Adrenal gland (tissue), 12 donors: ENCODE results near the gene HOTAIR. TPM values are rescaled to one million over a fixed set of nuclear protein-coding genes. Genes with fewer than 3 reads are reported as not detected.

Experiments
- DNase-seq, 7 donors: peaks; one replicate each; pipeline ENCODE4 v3.0.0-alpha.2; 2019 to 2020
- H3K27ac ChIP-seq, 5 donors: fragments of 200-600 bp; sonication (generic) in 4 of 5; 1 replicate in 3 of 5; 2 replicates in 2 of 5; pipeline versions ENCODE4 v1.5.1 to v1.8.0; 2016 to 2020; ENCODE audit warnings: mild to moderate bottlenecking in 1 of 5
- H3K27me3 ChIP-seq: fragments of 200-600 bp; 2 replicates; pipeline ENCODE4 v1.8.0; 2021
- H3K36me3 ChIP-seq, 2 donors: fragments of 200-600 bp; replicated peaks in 1 of 2; 1 replicate in 1 of 2; 2 replicates in 1 of 2; pipeline versions ENCODE4 v1.5.1 to v1.8.0; 2018 to 2022
- H3K4me1 ChIP-seq, 2 donors: fragments of 200-600 bp; replicated peaks in 1 of 2; 1 replicate in 1 of 2; 2 replicates in 1 of 2; pipeline versions ENCODE4 v1.5.1 to v1.8.0; 2018 to 2021
- H3K4me3 ChIP-seq, 4 donors: fragments of 200-600 bp; sonication (generic) in 3 of 4; one replicate each; pipeline ENCODE4 v1.5.1; 2016 to 2018
- H3K9me3 ChIP-seq, 3 donors: fragments of 200-600 bp; sonication (generic) in 1 of 3; replicated peaks in 1 of 3; 1 replicate in 2 of 3; 2 replicates in 1 of 3; pipeline versions ENCODE4 v1.5.1 to v1.8.0; 2016 to 2021
- CTCF ChIP-seq, 6 experiments: fragments of 450-650 bp in 4 of 6; fragments of 200-600 bp in 2 of 6; sonication (generic) in 1 of 6; IDR thresholded peaks; 1 replicate in 5 of 6; 2 replicates in 1 of 6; pipeline versions ENCODE4 v1.5.1 to v1.8.0; 2016 to 2021; ENCODE audit warnings: antibody characterized with exemption in 6 of 6, mild to moderate bottlenecking in 2 of 6, moderate library complexity in 1 of 6
- POLR2A ChIP-seq, 2 donors: fragments of 450-650 bp; IDR thresholded peaks; one replicate each; pipeline ENCODE4 v1.6.1; 2017; ENCODE audit warnings: antibody characterized with exemption in 2 of 2, mild to moderate bottlenecking in 2 of 2, moderate library complexity in 1 of 2
- WGBS, 4 donors: extraction: QIAGEN DNeasy Blood & Tissue Kit in 2 of 4; methylation state at CpG; one replicate each; pipeline versions ENCODE4 v1.1.5 to v1.1.7; 2013 to 2017; 5-methylcytosine and 5-hydroxymethylcytosine counted together
- intact Hi-C, 2 donors: fragments of 100-400 bp; cut with DNase I; formaldehyde crosslinking; loops; one replicate each; pipeline versions ENCODE4 v1.14.1 to v1.15.0; 2022 to 2023
- polyA plus RNA-seq, 3 donors: library from polyadenylated mRNA; stranded (reverse); fragments of 200-250 nt in 2 of 3; fragments of 350-450 nt in 1 of 3; fragmentation: Illumina TruSeq in 1 of 3; extraction: RNeasy Lipid Tissue Mini Kit (QIAGEN cat#74804) in 1 of 3; gene quantifications; one replicate each; pipeline ENCODE4 v1.2.3, GENCODE V29; 2013 to 2014
- total RNA-seq, 9 donors: library from RNA; depleted of rRNA in 4 of 9; stranded (reverse); fragments of >200 nt in 4 of 9; fragments of 120-200 nt in 1 of 9; fragmentation: NEBNext Ultra II Directional in 1 of 9; extraction: Animal tissue kit (Norgen Biotek cat#: 25700) in 1 of 9; gene quantifications; one replicate each; pipeline versions ENCODE4 v1.1.0 to v1.2.4, GENCODE V29; 2013 to 2023
- donor health status: healthy with polysubstance abuse.
- donor health status: Bipolar disorder and iron deficiency.
- donor health status: DM: yes; HTN: yes; CAD: no.
- donor health status: DM: no; HTN: no; CAD: no.
- donor health status: DM: no; HTN: no; CAD: no.
- donor health status: DM: yes; HTN: yes; CAD: no.

HOTAIR gene
- total and polyA plus RNA-seq, 12 donors: not detected

GRCh38 chr12:53939141-53940108 lies 35.3 kb downstream of the HOTAIR start:
- intact Hi-C loops: no loop called here
- Histone ChIP-seq H3K4me1 (no peaks in the 10 kb centered on the region), H3K36me3 (no peaks in the 10 kb centered on the region), H3K9me3 (no peaks in the 10 kb centered on the region), H3K4me3 (no peak overlapping the region), H3K27me3 (peaks cover 100% of the 10 kb centered on the region), H3K27ac (no peak overlapping the region)
- WGBS, 4 donors: 3 to 9% (median 5%) methylated on average over 7 to 91 of the region's 91 CpGs
- peak in 2 of 7 donors; percentile 7 to 20 for DNase-seq
- no peak for TF ChIP-seq CTCF (IDR thresholded peaks at IDR 0.05)
- TF ChIP-seq POLR2A (IDR thresholded peaks at IDR 0.05): no peak

DNA sequence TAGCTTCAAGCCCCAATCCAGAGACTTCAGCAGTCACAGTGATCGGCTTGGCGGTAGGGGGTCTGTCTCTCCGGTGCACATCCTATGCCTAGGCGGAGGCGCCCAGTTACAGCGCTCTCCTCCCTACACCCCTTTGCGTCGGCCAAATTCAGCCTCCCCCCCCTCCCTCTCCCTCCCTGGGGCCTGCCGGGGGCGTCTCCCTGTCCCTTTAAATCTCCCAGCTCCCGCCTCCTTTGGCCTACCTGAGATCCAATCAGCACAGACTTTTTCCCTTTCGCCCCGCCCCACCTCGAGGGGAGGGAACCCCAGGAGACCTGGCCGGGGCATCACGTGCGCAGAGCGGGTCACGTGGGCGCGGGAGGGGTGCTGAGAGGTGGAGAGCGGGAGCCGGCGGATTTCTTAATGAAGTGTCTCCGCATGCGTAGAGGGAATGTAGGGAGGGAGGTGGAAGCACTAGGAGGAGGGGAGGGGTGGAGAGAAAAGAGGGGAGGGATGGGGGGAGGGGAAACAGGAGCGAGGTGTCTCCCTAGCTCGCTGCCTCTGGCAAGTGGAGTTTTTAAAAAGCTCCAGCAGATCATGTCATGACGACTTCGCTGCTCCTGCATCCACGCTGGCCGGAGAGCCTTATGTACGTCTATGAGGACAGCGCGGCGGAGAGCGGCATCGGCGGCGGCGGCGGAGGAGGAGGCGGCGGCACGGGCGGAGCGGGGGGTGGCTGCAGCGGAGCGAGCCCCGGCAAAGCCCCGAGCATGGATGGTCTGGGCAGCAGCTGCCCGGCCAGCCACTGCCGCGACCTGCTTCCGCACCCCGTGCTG lies 36.2 kb downstream of the HOTAIR start, which contains the start of gene HOXC13:
Gene HOXC13 (plus strand): TSS at position 506 of the 815 bp plus-strand sequence. CDS start 76 bp downstream, at position 582.
- Histone ChIP-seq H3K27ac (no peak within 1 kb of the TSS), H3K36me3 (no peaks in the 10 kb centered on the region), H3K4me1 (no peaks in the 10 kb centered on the region), H3K9me3 (no peaks in the 10 kb centered on the region), H3K4me3 (no peak within 1 kb of the TSS), H3K27me3 (peaks cover 100% of the 10 kb centered on the region)
- intact Hi-C loops: no loop called here
- TF ChIP-seq CTCF (IDR thresholded peaks at IDR 0.05) (no peak), POLR2A (IDR thresholded peaks at IDR 0.05) (no peak)
- peak; percentile 23 to 68 (median 39) for DNase-seq
- WGBS, 4 donors: 3 to 7% (median 4%) methylated on average over 29 to 56 of the region's 56 CpGs

- no peaks in the 10 kb centered on the region for H3K4me1 ChIP-seq
- intact Hi-C loops: no loop called here
- no peak overlapping the region for H3K4me3 ChIP-seq
- WGBS, 4 donors: 18 to 22% (median 20%) methylated on average over 23 of the region's 23 CpGs
- peaks cover 94% of the 10 kb centered on the region for H3K27me3 ChIP-seq
- H3K9me3 ChIP-seq: no peaks in the 10 kb centered on the region
- DNase-seq: no peak
- TF ChIP-seq POLR2A (IDR thresholded peaks at IDR 0.05) (no peak), CTCF (IDR thresholded peaks at IDR 0.05) (no peak)
- no peak overlapping the region for H3K27ac ChIP-seq
- H3K36me3 ChIP-seq: no peaks in the 10 kb centered on the region
Measured at GRCh38 chr12:53937596-53938325, 37.0 kb downstream of the HOTAIR start.
